Left colon (tissue), 2 donors: ENCODE results near the gene CCL13. TPM values are rescaled to one million over a fixed set of nuclear protein-coding genes. Genes with fewer than 3 reads are reported as not detected.
A peak's percentile ranks its signal among the peaks of the same experiment; 100 is the strongest.

Source experiments
- ATAC-seq: fragments of 200-7000 bp; cut with Tn5 transposase; one replicate; pipeline ENCODE4 v1.9.1; 2020; ENCODE audit warnings: mild to moderate bottlenecking, moderate library complexity
- DNase-seq, 2 donors: peaks; one replicate each; pipeline ENCODE4 v3.0.0-alpha.2; 2020
- intact Hi-C, 2 donors: fragments of 100-400 bp; cut with DNase I in 1 of 2; cut with micrococcal nuclease in 1 of 2; formaldehyde crosslinking; loops; one replicate each; pipeline versions ENCODE4 v1.11.2 to v1.14.0; 2022; cut with DNase I, micrococcal nuclease
- total RNA-seq, 2 donors: library from RNA; stranded (reverse); fragmentation: NEBNext Ultra II Directional; extraction: Animal tissue kit (Norgen Biotek cat#: 25700); gene quantifications; one replicate each; pipeline ENCODE4 v1.2.1, GENCODE V29; 2021
- donor health status: DM: no; HTN: no; CAD: no.
- donor health status: DM: yes; HTN: yes; CAD: no.

The CCL13 gene
- total RNA-seq, 2 donors from 2014 or later, result 2.6 to 7.3 TPM

DNA sequence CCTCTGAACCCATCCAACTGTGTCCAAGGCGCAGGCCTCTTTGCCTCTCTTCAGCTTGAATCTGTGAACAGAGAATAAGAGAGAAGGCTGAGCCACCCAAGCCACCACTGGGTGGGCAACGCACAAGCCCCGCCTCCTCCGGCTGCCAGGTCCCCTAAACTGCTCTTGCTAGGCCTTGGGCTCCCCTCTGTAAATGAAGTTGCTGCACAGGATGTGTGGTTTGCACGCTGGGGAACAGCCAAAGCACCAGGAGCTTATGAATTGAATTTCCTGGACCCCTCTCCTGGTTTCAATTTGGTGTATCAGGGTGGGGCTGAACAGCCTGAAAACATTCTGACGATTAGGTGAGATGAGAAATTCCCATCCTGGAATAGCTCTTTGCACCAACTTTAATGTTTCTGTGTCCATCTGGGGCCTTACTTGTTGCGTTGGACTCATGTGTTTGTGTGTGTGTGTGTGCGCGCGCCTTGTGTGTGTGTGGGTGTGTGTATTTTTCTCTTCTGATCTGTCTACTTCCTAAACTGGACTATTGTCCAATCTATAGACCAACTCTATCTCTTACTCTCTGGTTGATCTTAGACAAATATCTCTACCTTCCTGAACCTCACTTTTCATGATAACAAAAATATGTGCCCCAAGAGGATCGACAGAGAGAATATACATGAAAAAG, 4.5 kb downstream of the CCL13 start:
- ATAC-seq (no peak), DNase-seq (no peak)
- intact Hi-C loops, result loop anchor here (2.0 to 10.0 kb wide), 2 partner anchors 156 to 160 kb away; no protein-coding TSS in a partner anchor

DNA sequence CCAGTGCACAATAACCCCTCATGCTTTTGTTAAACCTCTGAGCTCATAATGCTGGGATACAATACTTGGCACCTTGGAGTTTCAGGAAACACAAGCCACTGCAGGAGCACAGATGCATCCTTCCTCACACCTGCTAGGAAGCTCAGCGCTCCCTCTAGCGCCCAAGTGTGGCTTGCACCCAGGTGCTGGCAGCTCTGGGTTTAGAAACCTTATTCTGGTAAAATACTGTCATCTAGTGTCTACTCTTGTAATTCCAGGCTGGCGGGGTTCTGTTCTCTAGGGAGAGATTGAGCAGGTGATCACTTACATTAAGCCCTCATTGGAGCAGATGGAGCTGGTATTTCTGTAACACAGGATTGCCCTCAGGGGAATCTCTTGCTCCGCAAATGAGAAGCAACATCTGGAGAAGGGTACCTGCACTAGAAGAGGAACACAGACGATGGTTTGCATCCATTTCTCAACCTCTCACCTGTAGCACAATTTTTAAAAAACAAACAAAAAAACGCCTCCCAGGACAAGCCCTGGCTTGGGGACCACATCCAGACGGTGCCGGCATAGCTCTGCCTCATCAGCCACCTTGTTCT, 5.3 kb downstream of the CCL13 start:
- intact Hi-C loops, result loop anchor here (2.0 to 10.0 kb wide), 2 partner anchors 157 to 161 kb away; no protein-coding TSS in a partner anchor
- DNase-seq (peak; percentile 81 to 93), ATAC-seq (peak; percentile 99)

DNA sequence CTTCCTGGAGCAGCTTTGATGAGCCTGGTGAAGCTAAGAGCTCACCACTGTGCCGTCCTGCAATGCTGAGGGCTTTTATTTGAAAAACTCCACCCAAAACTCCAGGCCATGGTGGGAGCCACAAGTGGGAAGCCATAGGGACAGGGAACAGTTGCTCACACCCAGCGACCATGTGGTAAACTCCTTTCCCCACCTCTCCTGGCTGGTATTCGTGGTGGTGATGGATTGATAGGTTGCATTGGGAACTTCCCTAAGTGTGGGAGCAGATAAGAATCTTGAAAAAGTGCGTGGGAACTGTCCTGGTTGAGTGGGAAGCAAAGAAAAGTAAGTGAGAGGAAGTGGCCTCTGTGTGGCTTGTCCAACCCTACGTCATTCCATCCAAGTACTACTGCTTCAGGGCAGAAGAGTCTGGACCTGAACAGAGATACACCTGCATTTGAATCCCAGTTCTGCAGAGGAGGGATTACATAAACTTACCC, 6.9 kb downstream of the CCL13 start, which contains the start of gene CCL1:
TSS of gene CCL1 (minus strand) at position 51 of the 479 bp plus-strand sequence. CDS start 72 bp downstream, outside the sequence.
- DNase-seq, result no peak
- intact Hi-C loops, result loop anchor here in 1 of 2 donors (10.0 kb wide), 1 partner anchor 158 kb away; no protein-coding TSS in a partner anchor
- no peak for ATAC-seq

DNA sequence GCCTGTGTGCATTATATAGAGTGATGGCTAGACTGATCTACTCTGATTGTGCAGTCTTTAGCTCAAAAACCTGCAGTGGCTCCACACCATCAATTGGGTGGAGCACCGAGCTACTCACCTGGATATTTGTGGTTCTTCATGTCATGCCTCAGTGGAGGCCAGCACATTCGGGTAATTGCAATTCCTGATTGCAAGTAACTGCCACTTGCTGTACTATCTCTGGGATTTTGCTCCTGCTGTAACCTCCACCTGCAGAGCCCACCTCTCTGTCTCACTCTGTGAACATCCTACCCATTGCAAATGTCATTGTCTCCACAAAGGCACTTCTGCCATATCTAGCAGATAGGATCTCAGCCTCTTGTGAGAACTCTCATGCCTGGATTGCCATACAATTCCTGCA, 8.5 kb downstream of the CCL13 start:
- no peak for DNase-seq
- ATAC-seq, result no peak
- intact Hi-C loops, result loop anchor here in 1 of 2 donors (10.0 kb wide), 1 partner anchor 160 kb away; no protein-coding TSS in a partner anchor

DNA sequence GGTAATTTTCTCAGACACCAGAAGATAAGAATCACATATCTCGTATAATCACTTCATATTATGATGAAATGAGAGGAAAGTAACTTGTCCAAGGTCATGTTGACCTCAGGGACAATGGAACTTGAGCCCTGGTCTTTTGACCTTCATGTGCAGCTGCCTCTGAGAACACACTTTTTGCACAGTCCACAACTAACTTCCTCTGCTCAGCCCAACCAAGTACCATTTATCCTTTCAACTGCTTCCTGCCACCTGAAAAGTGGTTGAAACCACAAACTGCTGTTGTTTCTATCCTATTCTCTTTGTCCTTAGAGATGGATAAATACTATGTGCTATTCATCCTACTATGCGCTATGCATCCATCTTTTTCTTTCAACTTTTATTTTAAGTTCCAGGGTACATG, 9.1 kb downstream of the CCL13 start:
- no peak for ATAC-seq
- intact Hi-C loops, result loop anchor here in 1 of 2 donors (10.0 kb wide), 1 partner anchor 161 kb away; no protein-coding TSS in a partner anchor
- no peak for DNase-seq

DNA sequence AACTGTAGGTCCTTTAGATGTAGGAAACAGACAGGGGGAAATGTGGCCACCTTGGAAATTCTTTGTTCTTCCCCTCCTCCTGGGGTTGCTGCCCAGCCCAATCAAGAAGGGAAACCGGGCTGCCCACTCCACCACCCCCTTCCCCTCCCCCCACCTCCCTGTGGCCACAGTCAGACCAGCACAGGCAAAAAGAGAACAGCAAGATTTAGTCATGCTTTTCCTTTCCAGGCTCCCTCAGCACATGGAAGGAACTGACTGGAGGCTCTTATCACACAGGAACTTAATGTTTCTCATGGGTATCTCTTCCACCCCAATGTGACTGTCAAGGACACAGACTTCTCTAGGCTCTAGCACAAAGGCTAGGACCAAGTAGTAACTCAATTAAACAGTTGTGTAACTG, 9.7 kb downstream of the CCL13 start:
- DNase-seq (no peak), ATAC-seq (no peak)
- intact Hi-C loops, result loop anchor here in 1 of 2 donors (10.0 kb wide), 1 partner anchor 161 kb away; no protein-coding TSS in a partner anchor

- no peak for DNase-seq
- no peak for ATAC-seq
- intact Hi-C loops, result loop anchor here in 1 of 2 donors (10.0 kb wide), 1 partner anchor 162 kb away; no protein-coding TSS in a partner anchor
These were observed 10.3 kb downstream of the CCL13 start for GRCh38 chr17:34366529-34367107.

GRCh38 chr17:34367486-34368195, 11.4 kb downstream of the CCL13 start:
- ATAC-seq (no peak), DNase-seq (no peak)
- intact Hi-C loops, result loop anchor here in 1 of 2 donors (10.0 kb wide), 1 partner anchor 163 kb away; no protein-coding TSS in a partner anchor

- no peak for ATAC-seq
- no peak for DNase-seq
- intact Hi-C loops, result loop anchor here in 1 of 2 donors (10.0 kb wide), 1 partner anchor 164 kb away; no protein-coding TSS in a partner anchor
These were observed 12.1 kb downstream of the CCL13 start for GRCh38 chr17:34368196-34368945.

DNA sequence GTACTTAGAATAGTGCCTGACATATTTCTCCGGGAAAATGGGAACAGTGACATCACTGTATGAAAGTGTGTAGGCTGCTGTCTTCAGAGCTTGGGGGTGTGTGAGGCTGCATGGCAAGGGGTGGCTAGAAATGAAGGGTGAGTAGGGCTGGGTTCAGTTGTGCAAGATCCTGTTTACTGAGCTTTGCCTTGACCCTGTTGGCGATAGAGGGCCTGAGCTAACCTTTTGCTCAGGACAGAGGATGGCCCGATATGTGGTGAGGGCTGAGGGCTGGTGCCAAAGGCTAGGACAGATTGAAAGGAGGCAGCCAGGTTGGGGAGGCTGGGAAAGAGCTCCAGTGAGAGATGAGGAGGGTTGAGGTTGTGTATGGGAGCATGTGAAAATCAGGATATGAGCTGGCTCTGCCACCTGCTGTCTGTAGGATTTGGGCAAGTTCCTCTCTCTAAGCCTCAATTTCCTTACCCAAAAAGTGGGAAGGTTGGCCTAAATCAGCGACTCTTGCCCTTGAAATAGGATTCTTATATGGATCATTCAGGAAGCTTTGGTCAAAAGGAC, 12.7 kb downstream of the CCL13 start:
- intact Hi-C loops, result loop anchor here in 1 of 2 donors (10.0 kb wide), 1 partner anchor 164 kb away; no protein-coding TSS in a partner anchor
- DNase-seq (no peak), ATAC-seq (no peak)

- DNase-seq, result no peak
- no peak for ATAC-seq
- intact Hi-C loops, result loop anchor here in 1 of 2 donors (10.0 kb wide), 1 partner anchor 165 kb away; no protein-coding TSS in a partner anchor
These were observed 13.3 kb downstream of the CCL13 start for GRCh38 chr17:34369571-34369970.

- DNase-seq, result no peak
- intact Hi-C loops, result no loop called here
- ATAC-seq, result no peak
These were observed 14.2 kb downstream of the CCL13 start for GRCh38 chr17:34370376-34370996.

DNA sequence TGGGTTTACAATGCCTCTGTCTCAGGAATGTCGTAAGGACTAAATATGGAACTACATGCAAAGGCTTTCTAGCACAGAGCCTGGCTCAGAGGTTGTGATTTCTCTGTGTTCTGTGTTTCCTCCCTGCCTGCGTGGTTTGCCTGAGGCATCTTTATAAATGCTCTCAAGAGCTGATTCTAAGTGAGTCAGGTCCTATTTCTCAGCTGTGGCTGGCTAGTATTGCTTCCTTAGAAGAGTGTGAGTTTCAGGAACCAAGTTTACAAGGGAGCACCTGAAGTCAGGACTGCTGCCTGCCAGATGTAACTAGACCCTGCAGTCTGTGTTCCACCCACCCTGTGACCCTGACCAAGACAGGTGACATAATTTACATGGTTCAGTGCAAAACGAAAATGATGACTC, 14.7 kb downstream of the CCL13 start:
- no peak for DNase-seq
- intact Hi-C loops, result no loop called here
- ATAC-seq, result peak; percentile 27

- DNase-seq (no peak), ATAC-seq (peak; percentile 26)
- intact Hi-C loops, result no loop called here
These were observed 15.3 kb downstream of the CCL13 start for GRCh38 chr17:34371405-34372100.

- ATAC-seq (no peak), DNase-seq (no peak)
- intact Hi-C loops, result no loop called here
These were observed 18.2 kb downstream of the CCL13 start for GRCh38 chr17:34374457-34374856.

DNA sequence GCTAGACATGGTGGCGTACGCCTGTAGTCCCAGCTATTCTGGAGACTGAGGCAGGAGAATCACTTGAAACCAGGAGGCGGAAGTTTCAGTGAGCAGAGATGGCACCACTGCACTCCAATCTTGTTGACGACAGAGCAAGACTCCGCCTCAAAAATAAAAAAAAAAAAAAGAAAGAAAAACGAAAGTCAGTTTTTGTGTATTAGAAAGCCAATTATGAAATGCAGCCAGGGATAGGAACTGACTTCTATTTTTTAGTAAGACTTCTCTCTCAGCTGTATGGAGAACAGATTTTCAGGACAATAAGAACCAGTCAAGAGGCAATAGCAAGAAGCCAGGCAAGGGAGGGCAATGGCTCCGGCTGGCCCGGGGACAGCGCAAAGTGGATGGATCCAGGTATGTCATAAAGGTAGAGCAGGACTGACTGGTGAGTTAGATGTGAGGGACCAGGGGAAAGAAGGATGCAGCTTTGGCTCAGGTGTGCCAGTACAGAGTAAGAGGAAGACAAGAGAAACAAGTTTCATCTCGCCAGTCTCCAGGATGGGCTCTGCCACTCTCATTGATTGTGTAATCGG, 19.2 kb downstream of the CCL13 start:
- intact Hi-C loops, result no loop called here
- ATAC-seq (no peak), DNase-seq (no peak)
